HepG2 (cell line): ENCODE data around the gene LYSMD1. TPM values are rescaled to one million over a fixed set of nuclear protein-coding genes. Genes with fewer than 3 reads are reported as not detected.

ENCODE experiments used
- ATAC-seq: fragments of 200-7000 bp; cut with Tn5 transposase; 3 replicates; pipeline ENCODE4 v1.9.1; 2020; ENCODE audit warnings: mild to moderate bottlenecking, moderate library complexity
- BruUV-seq: library from RNA; stranded (reverse); fragments of 400-500 nt; replicated peaks from 2 replicates; lab custom pipeline; 2021; lab: Mats Ljungman, UMichigan
- CTCF ChIA-PET: fragments of 300-600 bp; formaldehyde crosslinking; extraction: SDS; loops from one replicate; lab custom pipeline; 2021; ENCODE audit warnings: low total read pairs, inconsistent platforms, low intra/inter-chr PET ratio; lab: Yijun Ruan, JAX
- POLR2A ChIA-PET: fragments of 350-600 bp; sonication (Branson Sonifier 250); formaldehyde crosslinking; loops from one replicate; lab custom pipeline; 2020; ENCODE audit warnings: antibody characterized with exemption, inconsistent platforms; lab: Yijun Ruan, JAX
- DNase-seq: peaks from one replicate; pipeline ENCODE4 v3.0.0-alpha.2; 2015; ENCODE audit warnings: low spot score
- FAIRE-seq: peaks from 3 replicates; lab custom pipeline; 2011; peaks lifted over from hg19 to GRCh38; lab: Jason Lieb, UNC
- H2AFZ ChIP-seq: one replicate; pipeline ENCODE4 v1.6.1; 2011; ENCODE audit warnings: low read length, inconsistent platforms
- H3K27ac ChIP-seq: fragments of 300-600 bp; 3 replicates; pipeline ENCODE4 v1.8.0; 2011; ENCODE audit warnings: mixed run types, mild to moderate bottlenecking, mixed read lengths, low read length, inconsistent platforms; ENCODE audit not compliant: insufficient read depth; ENCODE audit errors: extremely low read length
- H3K27me3 ChIP-seq, 2 experiments: fragments of 200-600 bp in 1 of 2; 2 replicates in 1 of 2; 3 replicates in 1 of 2; pipeline versions ENCODE4 v1.6.0 to v1.8.0; 2011; ENCODE audit warnings: low read length in 2 of 2, mild to moderate bottlenecking in 2 of 2, moderate library complexity in 2 of 2, inconsistent platforms in 1 of 2; ENCODE audit not compliant: insufficient read depth in 2 of 2, control insufficient read depth in 1 of 2
- H3K36me3 ChIP-seq, 2 experiments: fragments of 200-600 bp in 1 of 2; replicated peaks in 1 of 2; 2 replicates in 1 of 2; 3 replicates in 1 of 2; pipeline versions ENCODE4 v1.5.1 to v1.8.0; 2011; ENCODE audit warnings: low read length in 2 of 2, inconsistent platforms in 1 of 2; ENCODE audit not compliant: insufficient read depth in 2 of 2, control insufficient read depth in 1 of 2
- H3K4me1 ChIP-seq: 2 replicates; pipeline ENCODE4 v1.5.1; 2012; ENCODE audit warnings: low read length, inconsistent platforms; ENCODE audit not compliant: insufficient read depth
- H3K4me2 ChIP-seq: 2 replicates; pipeline ENCODE4 v1.6.0; 2011; ENCODE audit warnings: low read depth, low read length, inconsistent platforms
- H3K4me3 ChIP-seq, 3 experiments: fragments of 200-600 bp in 1 of 3; sonication (generic), shearing (Covaris generic) in 1 of 3; replicated peaks in 1 of 3; 2 replicates each; pipeline ENCODE4 v1.5.1; 2011 to 2016; ENCODE audit warnings: low read length in 3 of 3, inconsistent platforms in 2 of 3, low read depth in 2 of 3, mild to moderate bottlenecking in 2 of 3, control low read depth in 1 of 3, mixed read lengths in 1 of 3; ENCODE audit not compliant: insufficient read depth in 1 of 3
- H3K79me2 ChIP-seq: one replicate; pipeline ENCODE4 v1.6.1; 2011; ENCODE audit warnings: low read length, inconsistent platforms; ENCODE audit not compliant: insufficient read depth
- H3K9ac ChIP-seq: 2 replicates; pipeline ENCODE4 v1.6.0; 2011; ENCODE audit warnings: mild to moderate bottlenecking, low read depth, low read length, inconsistent platforms; ENCODE audit not compliant: insufficient read depth
- H3K9me3 ChIP-seq: 2 replicates; pipeline ENCODE4 v1.5.1; 2012; ENCODE audit warnings: mild to moderate bottlenecking, low read length
- H4K20me1 ChIP-seq: 2 replicates; pipeline ENCODE4 v1.6.0; 2011; ENCODE audit warnings: inconsistent platforms, mild to moderate bottlenecking, low read length, moderate library complexity; ENCODE audit not compliant: insufficient read depth
- ATF5 ChIP-seq: sonication (generic); formaldehyde crosslinking; IDR thresholded peaks from 2 replicates; pipeline ENCODE4 v1.4.0; 2020; ENCODE audit warnings: mild to moderate bottlenecking, low read depth, missing genetic modification reagents
- DPF2 ChIP-seq: sonication (generic); formaldehyde crosslinking; IDR thresholded peaks from 2 replicates; pipeline ENCODE4 v1.4.0; 2020; ENCODE audit warnings: mild to moderate bottlenecking, low read depth, missing genetic modification reagents, borderline replicate concordance
- MATR3 ChIP-seq: sonication (generic); formaldehyde crosslinking; IDR thresholded peaks from 2 replicates; pipeline ENCODE4 v1.4.0; 2020; ENCODE audit warnings: missing genetic modification reagents
- TBX2 ChIP-seq: sonication (generic); formaldehyde crosslinking; IDR thresholded peaks from 2 replicates; pipeline ENCODE4 v1.5.0; 2020; ENCODE audit warnings: missing genetic modification reagents, mild to moderate bottlenecking, borderline replicate concordance
- THRA ChIP-seq: sonication (generic); formaldehyde crosslinking; IDR thresholded peaks from 2 replicates; pipeline ENCODE4 v1.4.0; 2020; ENCODE audit warnings: missing genetic modification reagents, borderline replicate concordance
- ZBTB3 ChIP-seq: sonication (generic); formaldehyde crosslinking; IDR thresholded peaks from 2 replicates; pipeline ENCODE4 v1.4.0; 2020; ENCODE audit warnings: low read depth, mild to moderate bottlenecking, moderate library complexity, missing genetic modification reagents, borderline replicate concordance
- ZNF414 ChIP-seq: sonication (generic); formaldehyde crosslinking; IDR thresholded peaks from 2 replicates; pipeline ENCODE4 v1.5.0; 2020; ENCODE audit warnings: missing genetic modification reagents
- ZNF768 ChIP-seq: sonication (generic); formaldehyde crosslinking; IDR thresholded peaks from 2 replicates; pipeline ENCODE4 v1.4.0; 2020; ENCODE audit warnings: missing genetic modification reagents
- WGBS: methylation state at CpG from one replicate; pipeline ENCODE4 v1.1.6; 2017; ENCODE audit warnings: low lambda C conversion rate; 5-methylcytosine and 5-hydroxymethylcytosine counted together
- in situ Hi-C: cut with HindIII; loops from 2 replicates; pipeline ENCODE4 v1.10.0; 2017; ENCODE audit warnings: low pct_unique_long_range_greater_than_20kb; ENCODE audit not compliant: extremely low pct_ligation_motif_present
- intact Hi-C: fragments of 100-400 bp; cut with micrococcal nuclease; formaldehyde crosslinking; loops from one replicate; pipeline ENCODE4 v1.10.0; 2022; ENCODE audit not compliant: unreplicated experiment
- polyA plus RNA-seq, 8 experiments: library from polyadenylated mRNA; depleted of rRNA in 3 of 8; stranded (reverse) in 7 of 8; unstranded in 1 of 8; fragments of >200 nt; fragmentation: Illumina TruSeq in 4 of 8; extraction: Trizol in 4 of 8; gene quantifications; 2 replicates each; pipeline versions ENCODE4 v1.2.1 to v1.2.3, GENCODE V29; 2011 to 2016; ENCODE audit warnings: low read depth in 4 of 8, missing spikeins in 1 of 8, mixed read lengths in 1 of 8; ENCODE audit not compliant: insufficient read depth in 1 of 8
- total RNA-seq, 5 experiments: library from RNA; depleted of rRNA; stranded (reverse); fragments of >200 nt; fragmentation: Illumina TruSeq; extraction: Trizol; gene quantifications; 2 replicates each; pipeline ENCODE4 v1.2.3, GENCODE V29; 2016; ENCODE audit warnings: low read depth in 1 of 5

The LYSMD1 gene
- total and polyA plus RNA-seq, 2 of the 13 experiments (the other 11 are each of a cell fraction or from before 2014, with no cell fraction given), result 3.8 to 4.8 TPM

- TF ChIP-seq ZNF414 (CRISPR knock-in tag) (no peak), DPF2 (CRISPR knock-in tag) (no peak), MATR3 (no peak), ZBTB3 (CRISPR knock-in tag) (no peak), TBX2 (no peak), THRA (CRISPR knock-in tag) (no peak), ZNF768 (CRISPR knock-in tag) (no peak), ATF5 (CRISPR knock-in tag) (no peak)
- Histone ChIP-seq H3K36me3 (no peaks in the 10 kb centered on the region), H3K27ac (no peak overlapping the region), H4K20me1 (no peaks in the 10 kb centered on the region), H2AFZ (no peak overlapping the region), H3K27me3 (no peaks in the 10 kb centered on the region), H3K4me1 (no peaks in the 10 kb centered on the region), H3K79me2 (no peaks in the 10 kb centered on the region), H3K9ac (no peak overlapping the region), H3K4me3 (no peak overlapping the region), H3K4me2 (no peak overlapping the region), H3K9me3 (no peaks in the 10 kb centered on the region)
- BruUV-seq, result no TSS peak
- no peak for DNase-seq
- in situ Hi-C loops, result no loop called here
- WGBS, result 96% methylated on average over 47 of the region's 74 CpGs
- CTCF ChIA-PET, result no interaction called here
- intact Hi-C loops, result no loop called here
- no peak for FAIRE-seq
- ATAC-seq, result no peak
- POLR2A ChIA-PET, result no interaction called here
Measured at GRCh38 chr1:151132335-151133017, 33.2 kb downstream of the LYSMD1 start.
